ENCODE data around the gene CLTCL1.
"Not testable (repeated sequence)": the region's sequence is repeated elsewhere in the genome, so short reads cannot be mapped to it uniquely, and the experiment has no call there.

CLTCL1 gene

GRCh38 chr22:19290400-19291217 lies 910 bp downstream of the CLTCL1 start:
- no peak for FAIRE-seq

GRCh38 chr22:19289475-19290161 lies 1.9 kb downstream of the CLTCL1 start:
- no peak for FAIRE-seq

GRCh38 chr22:19287889-19288288 lies 3.6 kb downstream of the CLTCL1 start:
- FAIRE-seq: no peak

- no peak for FAIRE-seq
Observed at GRCh38 chr22:19287076-19287707, 4.3 kb downstream of the CLTCL1 start.

GRCh38 chr22:19285831-19286230 lies 5.7 kb downstream of the CLTCL1 start:
- FAIRE-seq: no peak

GRCh38 chr22:19279143-19279542 lies 12.4 kb downstream of the CLTCL1 start:
- FAIRE-seq: not testable (repeated sequence)

GRCh38 chr22:19277785-19278184 lies 13.7 kb downstream of the CLTCL1 start:
- FAIRE-seq: no peak

- FAIRE-seq: no peak
Observed at GRCh38 chr22:19275919-19276600, 15.5 kb downstream of the CLTCL1 start.

GRCh38 chr22:19275513-19275912 lies 16.0 kb downstream of the CLTCL1 start:
- no peak for FAIRE-seq

- FAIRE-seq: no peak
Observed at GRCh38 chr22:19275104-19275503, 16.4 kb downstream of the CLTCL1 start.

- no peak for FAIRE-seq
Observed at GRCh38 chr22:19271856-19272535, 19.5 kb downstream of the CLTCL1 start.

- no peak for FAIRE-seq
Observed at GRCh38 chr22:19271273-19271855, 20.2 kb downstream of the CLTCL1 start.

GRCh38 chr22:19270873-19271272 lies 20.6 kb downstream of the CLTCL1 start:
- no peak for FAIRE-seq

GRCh38 chr22:19266547-19267086 lies 24.9 kb downstream of the CLTCL1 start:
- FAIRE-seq: no peak

GRCh38 chr22:19265779-19266178 lies 25.7 kb downstream of the CLTCL1 start:
- FAIRE-seq: no peak

GRCh38 chr22:19260804-19261203 lies 30.7 kb downstream of the CLTCL1 start:
- no peak for FAIRE-seq

GRCh38 chr22:19260194-19260593 lies 31.3 kb downstream of the CLTCL1 start:
- FAIRE-seq: no peak

- FAIRE-seq: not testable (repeated sequence)
Observed at GRCh38 chr22:19258968-19259288, 32.6 kb downstream of the CLTCL1 start.

- no peak for FAIRE-seq
Observed at GRCh38 chr22:19258371-19258770, 33.1 kb downstream of the CLTCL1 start.

GRCh38 chr22:19256362-19256761 lies 35.2 kb downstream of the CLTCL1 start:
- FAIRE-seq: not testable (repeated sequence)

- FAIRE-seq: no peak
Observed at GRCh38 chr22:19253143-19253542, 38.4 kb downstream of the CLTCL1 start.
